HepG2 (cell line): Measurements from ENCODE around the gene TBC1D16. TPM values are rescaled to one million over a fixed set of nuclear protein-coding genes. Genes with fewer than 3 reads are reported as not detected.

Source experiments
- EEA1 ChIP-seq: sonication (generic); formaldehyde crosslinking; IDR thresholded peaks from 2 replicates; pipeline ENCODE4 v1.5.1; 2020; ENCODE audit warnings: mild to moderate bottlenecking, missing genetic modification reagents, borderline replicate concordance
- ETV6 ChIP-seq: sonication (generic); formaldehyde crosslinking; conservative IDR thresholded peaks from 2 replicates; pipeline ENCODE4 v1.4.0; 2020; ENCODE audit warnings: missing genetic modification reagents
- FOSL1 ChIP-seq: sonication (generic); formaldehyde crosslinking; IDR thresholded peaks from 2 replicates; pipeline ENCODE4 v1.9.0; 2021; ENCODE audit warnings: missing genetic modification reagents, borderline replicate concordance
- HOXD1 ChIP-seq: sonication (generic); formaldehyde crosslinking; IDR thresholded peaks from 2 replicates; pipeline ENCODE4 v1.5.0; 2020; ENCODE audit warnings: missing genetic modification reagents
- RBFOX2 ChIP-seq: fragments of 200-400 bp; formaldehyde crosslinking; IDR thresholded peaks from 2 replicates; pipeline ENCODE4 v1.6.1; 2017; ENCODE audit warnings: low read depth, mild to moderate bottlenecking, low read length
- RBM22 ChIP-seq: fragments of 200-400 bp; formaldehyde crosslinking; optimal IDR thresholded peaks from 2 replicates; pipeline ENCODE3; 2017; ENCODE audit warnings: mild to moderate bottlenecking, low read length, moderate library complexity
- TBX2 ChIP-seq: sonication (generic); formaldehyde crosslinking; IDR thresholded peaks from 2 replicates; pipeline ENCODE4 v1.5.0; 2020; ENCODE audit warnings: missing genetic modification reagents, mild to moderate bottlenecking, borderline replicate concordance
- ZNF17 ChIP-seq: sonication (generic); formaldehyde crosslinking; IDR thresholded peaks from 2 replicates; pipeline ENCODE4 v1.5.0; 2020; ENCODE audit warnings: mild to moderate bottlenecking, missing genetic modification reagents
- ZNF337 ChIP-seq: sonication (generic); formaldehyde crosslinking; IDR thresholded peaks from 2 replicates; pipeline ENCODE4 v1.5.1; 2020; ENCODE audit warnings: missing genetic modification reagents, low read depth, mild to moderate bottlenecking, borderline replicate concordance
- ZNF343 ChIP-seq: sonication (generic); formaldehyde crosslinking; IDR thresholded peaks from 2 replicates; pipeline ENCODE4 v1.4.0; 2020; ENCODE audit warnings: mild to moderate bottlenecking, missing genetic modification reagents
- ZNF510 ChIP-seq: sonication (generic); formaldehyde crosslinking; IDR thresholded peaks from 2 replicates; pipeline ENCODE4 v1.4.0; 2020; ENCODE audit warnings: low read depth, mild to moderate bottlenecking, missing genetic modification reagents
- ZNF547 ChIP-seq: sonication (generic); formaldehyde crosslinking; IDR thresholded peaks from 2 replicates; pipeline ENCODE4 v1.5.1; 2020; ENCODE audit warnings: mild to moderate bottlenecking, missing genetic modification reagents
- ZNF660 ChIP-seq: sonication (generic); formaldehyde crosslinking; IDR thresholded peaks from 2 replicates; pipeline ENCODE4 v1.5.1; 2020; ENCODE audit warnings: mild to moderate bottlenecking, low read depth, missing genetic modification reagents, borderline replicate concordance
- polyA plus RNA-seq, 8 experiments: library from polyadenylated mRNA; depleted of rRNA in 3 of 8; stranded (reverse) in 7 of 8; unstranded in 1 of 8; fragments of >200 nt; fragmentation: Illumina TruSeq in 4 of 8; extraction: Trizol in 4 of 8; gene quantifications; 2 replicates each; pipeline versions ENCODE4 v1.2.1 to v1.2.3, GENCODE V29; 2011 to 2016; ENCODE audit warnings: low read depth in 4 of 8, missing spikeins in 1 of 8, mixed read lengths in 1 of 8; ENCODE audit not compliant: insufficient read depth in 1 of 8
- total RNA-seq, 5 experiments: library from RNA; depleted of rRNA; stranded (reverse); fragments of >200 nt; fragmentation: Illumina TruSeq; extraction: Trizol; gene quantifications; 2 replicates each; pipeline ENCODE4 v1.2.3, GENCODE V29; 2016; ENCODE audit warnings: low read depth in 1 of 5
- TF ChIP-seq, protein P1 (sequence below): sonication (generic); formaldehyde crosslinking; IDR thresholded peaks from 2 replicates; pipeline ENCODE4 v1.8.1; 2022; ENCODE audit warnings: low read depth, mild to moderate bottlenecking, missing genetic modification reagents
- TF ChIP-seq, protein P2 (sequence below): sonication (generic); formaldehyde crosslinking; IDR thresholded peaks from 2 replicates; pipeline ENCODE4 v1.4.0; 2020; ENCODE audit warnings: missing genetic modification reagents

The TBC1D16 gene
- total and polyA plus RNA-seq, 2 of the 13 experiments (the other 11 are each of a cell fraction or from before 2014, with no cell fraction given): 14.9 to 24.9 TPM

- TF ChIP-seq ZNF510 (CRISPR knock-in tag) (no peak; the same call in 1 of the 2 replicates), RBM22 (no peak), EEA1 (CRISPR knock-in tag) (no peak), RBFOX2 (peak; percentile 87), TBX2 (CRISPR knock-in tag) (peak; percentile 98), HOXD1 (CRISPR knock-in tag) (peak; percentile 88), ZNF660 (CRISPR knock-in tag) (no peak), ZNF337 (CRISPR knock-in tag) (peak; percentile 85; the same call in 1 of the 2 replicates), ZNF343 (CRISPR knock-in tag) (no peak), ZNF547 (peak; percentile 95), ETV6 (CRISPR knock-in tag) (peak; percentile 46; the same call in 1 of the 2 replicates), ZNF17 (CRISPR knock-in tag) (no peak), FOSL1 (CRISPR knock-in tag) (peak; percentile 74; the same call in 1 of the 2 replicates)
- TF ChIP-seq, protein P1, sequence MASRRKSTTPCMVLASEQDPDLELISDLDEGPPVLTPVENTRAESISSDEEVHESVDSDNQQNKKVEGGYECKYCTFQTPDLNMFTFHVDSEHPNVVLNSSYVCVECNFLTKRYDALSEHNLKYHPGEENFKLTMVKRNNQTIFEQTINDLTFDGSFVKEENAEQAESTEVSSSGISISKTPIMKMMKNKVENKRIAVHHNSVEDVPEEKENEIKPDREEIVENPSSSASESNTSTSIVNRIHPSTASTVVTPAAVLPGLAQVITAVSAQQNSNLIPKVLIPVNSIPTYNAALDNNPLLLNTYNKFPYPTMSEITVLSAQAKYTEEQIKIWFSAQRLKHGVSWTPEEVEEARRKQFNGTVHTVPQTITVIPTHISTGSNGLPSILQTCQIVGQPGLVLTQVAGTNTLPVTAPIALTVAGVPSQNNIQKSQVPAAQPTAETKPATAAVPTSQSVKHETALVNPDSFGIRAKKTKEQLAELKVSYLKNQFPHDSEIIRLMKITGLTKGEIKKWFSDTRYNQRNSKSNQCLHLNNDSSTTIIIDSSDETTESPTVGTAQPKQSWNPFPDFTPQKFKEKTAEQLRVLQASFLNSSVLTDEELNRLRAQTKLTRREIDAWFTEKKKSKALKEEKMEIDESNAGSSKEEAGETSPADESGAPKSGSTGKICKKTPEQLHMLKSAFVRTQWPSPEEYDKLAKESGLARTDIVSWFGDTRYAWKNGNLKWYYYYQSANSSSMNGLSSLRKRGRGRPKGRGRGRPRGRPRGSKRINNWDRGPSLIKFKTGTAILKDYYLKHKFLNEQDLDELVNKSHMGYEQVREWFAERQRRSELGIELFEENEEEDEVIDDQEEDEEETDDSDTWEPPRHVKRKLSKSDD (CRISPR knock-in tag): peak; percentile 70
- TF ChIP-seq, protein P2, sequence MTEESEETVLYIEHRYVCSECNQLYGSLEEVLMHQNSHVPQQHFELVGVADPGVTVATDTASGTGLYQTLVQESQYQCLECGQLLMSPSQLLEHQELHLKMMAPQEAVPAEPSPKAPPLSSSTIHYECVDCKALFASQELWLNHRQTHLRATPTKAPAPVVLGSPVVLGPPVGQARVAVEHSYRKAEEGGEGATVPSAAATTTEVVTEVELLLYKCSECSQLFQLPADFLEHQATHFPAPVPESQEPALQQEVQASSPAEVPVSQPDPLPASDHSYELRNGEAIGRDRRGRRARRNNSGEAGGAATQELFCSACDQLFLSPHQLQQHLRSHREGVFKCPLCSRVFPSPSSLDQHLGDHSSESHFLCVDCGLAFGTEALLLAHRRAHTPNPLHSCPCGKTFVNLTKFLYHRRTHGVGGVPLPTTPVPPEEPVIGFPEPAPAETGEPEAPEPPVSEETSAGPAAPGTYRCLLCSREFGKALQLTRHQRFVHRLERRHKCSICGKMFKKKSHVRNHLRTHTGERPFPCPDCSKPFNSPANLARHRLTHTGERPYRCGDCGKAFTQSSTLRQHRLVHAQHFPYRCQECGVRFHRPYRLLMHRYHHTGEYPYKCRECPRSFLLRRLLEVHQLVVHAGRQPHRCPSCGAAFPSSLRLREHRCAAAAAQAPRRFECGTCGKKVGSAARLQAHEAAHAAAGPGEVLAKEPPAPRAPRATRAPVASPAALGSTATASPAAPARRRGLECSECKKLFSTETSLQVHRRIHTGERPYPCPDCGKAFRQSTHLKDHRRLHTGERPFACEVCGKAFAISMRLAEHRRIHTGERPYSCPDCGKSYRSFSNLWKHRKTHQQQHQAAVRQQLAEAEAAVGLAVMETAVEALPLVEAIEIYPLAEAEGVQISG (CRISPR knock-in tag): peak; percentile 84
Observed at GRCh38 chr17:79988185-79988971, 47.3 kb downstream of the TBC1D16 start (continued).
